Endothelial cell (in vitro differentiated cells): ENCODE data around the gene HSF2BP. TPM values are rescaled to one million over a fixed set of nuclear protein-coding genes. Genes with fewer than 3 reads are reported as not detected.

Experiments used
- DNase-seq: peaks from one replicate; pipeline ENCODE4 v3.0.0; 2021; ENCODE audit warnings: low spot score
- H3K27ac Mint-ChIP-seq: one replicate; pipeline ENCODE4 v1.8.0; 2021; ENCODE audit warnings: mixed read lengths, inconsistent platforms; ENCODE audit not compliant: unreplicated experiment
- H3K27me3 Mint-ChIP-seq: one replicate; pipeline ENCODE4 v1.8.0; 2021; ENCODE audit warnings: mild to moderate bottlenecking, moderate library complexity, mixed read lengths, inconsistent platforms; ENCODE audit not compliant: unreplicated experiment
- H3K36me3 Mint-ChIP-seq: one replicate; pipeline ENCODE4 v1.8.0; 2021; ENCODE audit warnings: mild to moderate bottlenecking, low read depth, mixed read lengths, inconsistent platforms; ENCODE audit not compliant: unreplicated experiment
- H3K4me1 Mint-ChIP-seq: one replicate; pipeline ENCODE4 v1.8.0; 2021; ENCODE audit warnings: mild to moderate bottlenecking, mixed read lengths, inconsistent platforms; ENCODE audit not compliant: unreplicated experiment
- H3K4me3 Mint-ChIP-seq: one replicate; pipeline ENCODE4 v1.8.0; 2021; ENCODE audit warnings: mild to moderate bottlenecking, mixed read lengths, inconsistent platforms; ENCODE audit not compliant: unreplicated experiment
- H3K9me3 Mint-ChIP-seq: one replicate; pipeline ENCODE4 v1.8.0; 2021; ENCODE audit warnings: mixed read lengths, inconsistent platforms; ENCODE audit not compliant: unreplicated experiment
- CTCF ChIP-seq: fragments of 200-600 bp; sonication (generic); IDR thresholded peaks from one replicate; pipeline ENCODE4 v1.5.0; 2021; ENCODE audit warnings: antibody characterized with exemption; ENCODE audit not compliant: unreplicated experiment
- long read RNA-seq: library from polyadenylated mRNA; unstranded; transcript quantifications from one replicate; pipeline ENCODE4 v2.0.0, GENCODE V29; 2020; ENCODE audit not compliant: unreplicated experiment
- total RNA-seq: library from RNA; stranded (reverse); fragmentation: NEBNext Ultra II Directional; extraction: Animal tissue kit (Norgen Biotek cat#: 25700); gene quantifications from one replicate; pipeline ENCODE4 v1.2.1, GENCODE V29; 2021; ENCODE audit not compliant: unreplicated experiment

HSF2BP gene
- 2.3 TPM for total RNA-seq
- long read RNA-seq, partial matches to known transcripts = 0 of 1 reads
- long read RNA-seq, other reads (novel, unspliced or antisense) = 0 of 1 reads

GRCh38 chr21:43659136-43660000 is at the start of gene HSF2BP, which contains the start of gene RRP1B:
HSF2BP (minus strand) TSS chr21:43659488; CDS start chr21:43658096, 1,392 bp downstream.
RRP1B (plus strand) TSS chr21:43659560; CDS start chr21:43659665, 105 bp downstream.
- no peak for TF ChIP-seq CTCF

GRCh38 chr21:43708745-43709381 is 49.6 kb upstream of the HSF2BP start:
- TF ChIP-seq CTCF = no peak
- peaks cover 3% of the 10 kb centered on the region for H3K27me3 Mint-ChIP-seq
- DNase-seq = no peak
- H3K4me3 Mint-ChIP-seq = no peak overlapping the region
- H3K27ac Mint-ChIP-seq = no peak overlapping the region
- H3K9me3 Mint-ChIP-seq = no peaks in the 10 kb centered on the region
- no peaks in the 10 kb centered on the region for H3K4me1 Mint-ChIP-seq
- no peaks in the 10 kb centered on the region for H3K36me3 Mint-ChIP-seq

More at GRCh38 chr21:43659136-43660000, at the start of gene HSF2BP, which contains the start of gene RRP1B:
- Mint-ChIP-seq H3K27me3 (peaks cover 9% of the 10 kb centered on the region), H3K36me3 (peaks cover 5% of the 10 kb centered on the region), H3K4me3 (peak within 1 kb of the TSS; percentile 94), H3K9me3 (no peaks in the 10 kb centered on the region), H3K27ac (peak within 1 kb of the TSS; percentile 86), H3K4me1 (peaks cover 26% of the 10 kb centered on the region)
- peak; percentile 86 for DNase-seq

- no peak for TF ChIP-seq CTCF
- peaks cover 3% of the 10 kb centered on the region for H3K27me3 Mint-ChIP-seq
- no peak overlapping the region for H3K4me3 Mint-ChIP-seq
- peaks cover 8% of the 10 kb centered on the region for H3K4me1 Mint-ChIP-seq
- H3K36me3 Mint-ChIP-seq = no peaks in the 10 kb centered on the region
- H3K9me3 Mint-ChIP-seq = no peaks in the 10 kb centered on the region
- DNase-seq = no peak
- no peak overlapping the region for H3K27ac Mint-ChIP-seq
These were observed 48.2 kb upstream of the HSF2BP start for GRCh38 chr21:43707462-43707861.

- H3K4me1 Mint-ChIP-seq = peaks cover 8% of the 10 kb centered on the region
- peaks cover 2% of the 10 kb centered on the region for H3K27me3 Mint-ChIP-seq
- H3K4me3 Mint-ChIP-seq = no peak overlapping the region
- no peak for DNase-seq
- TF ChIP-seq CTCF = no peak
- no peaks in the 10 kb centered on the region for H3K36me3 Mint-ChIP-seq
- H3K27ac Mint-ChIP-seq = no peak overlapping the region
- H3K9me3 Mint-ChIP-seq = no peaks in the 10 kb centered on the region
These were observed 44.0 kb upstream of the HSF2BP start for GRCh38 chr21:43703035-43703880.
